ENCODE results near the gene PMEPA1. TPM values are rescaled to one million over a fixed set of nuclear protein-coding genes. Genes with fewer than 3 reads are reported as not detected.

Gene PMEPA1
- polyA plus RNA-seq, 2 of the 4 experiments (the other 2 are of a cell fraction): 131 to 147 TPM

DNA sequence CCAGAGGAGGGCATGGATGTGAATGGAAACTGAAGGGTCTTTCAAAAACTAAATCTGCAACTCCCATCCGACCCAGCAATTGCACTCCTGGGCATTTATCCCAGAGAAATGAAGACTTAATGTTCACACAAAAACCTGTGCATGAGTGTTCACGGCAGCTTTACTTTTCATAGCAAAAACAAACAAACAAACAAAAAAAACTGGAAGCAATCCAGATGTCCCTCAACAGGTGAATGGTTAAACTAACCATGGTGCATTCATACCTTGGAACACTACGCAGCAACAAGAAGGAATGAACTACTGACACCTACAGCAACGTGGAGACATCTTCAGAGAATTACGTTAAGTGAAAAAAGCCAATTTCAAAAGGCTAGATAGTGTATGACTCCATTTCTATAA is 32.2 kb downstream of the PMEPA1 start:
- ChIA-PET POLR2A (no interaction called here), CTCF (interaction anchor here (1.1 to 2.2 kb wide), 2 partner anchors 12 to 55 kb away, joined by 3 to 8 read pairs; no protein-coding TSS in a partner anchor)
- Histone ChIP-seq H3K27ac (no peak overlapping the region), H3K4me1 (peaks cover 98% of the 10 kb centered on the region), H3K9me3 (no peaks in the 10 kb centered on the region), H3K4me2 (0 out of 3 replicates have a peak overlapping the region, but pooled peaks have one; percentile 11), H3K4me3 (no peak overlapping the region)
- ATAC-seq: no peak
- no peak for TF ChIP-seq HDAC2 (IDR thresholded peaks at IDR 0.05)
- TF ChIP-seq, protein P1, sequence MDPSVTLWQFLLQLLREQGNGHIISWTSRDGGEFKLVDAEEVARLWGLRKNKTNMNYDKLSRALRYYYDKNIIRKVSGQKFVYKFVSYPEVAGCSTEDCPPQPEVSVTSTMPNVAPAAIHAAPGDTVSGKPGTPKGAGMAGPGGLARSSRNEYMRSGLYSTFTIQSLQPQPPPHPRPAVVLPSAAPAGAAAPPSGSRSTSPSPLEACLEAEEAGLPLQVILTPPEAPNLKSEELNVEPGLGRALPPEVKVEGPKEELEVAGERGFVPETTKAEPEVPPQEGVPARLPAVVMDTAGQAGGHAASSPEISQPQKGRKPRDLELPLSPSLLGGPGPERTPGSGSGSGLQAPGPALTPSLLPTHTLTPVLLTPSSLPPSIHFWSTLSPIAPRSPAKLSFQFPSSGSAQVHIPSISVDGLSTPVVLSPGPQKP (IDR thresholded peaks at IDR 0.05; ENCODE audit: low read depth, low read length): no peak
- TF ChIP-seq RFX5 (IDR thresholded peaks at IDR 0.05): no peak
- no peak for TF ChIP-seq RAD21 (conservative IDR thresholded peaks at IDR 0.05 in 1 of 2, IDR thresholded peaks at IDR 0.05 in 1 of 2)
- no peak for TF ChIP-seq TFCP2L1 (CRISPR knock-in tag; IDR thresholded peaks at IDR 0.05)
- no peak for TF ChIP-seq HMGXB4 (CRISPR knock-in tag; IDR thresholded peaks at IDR 0.05; ENCODE audit: borderline replicate concordance)
- TF ChIP-seq POLR2AphosphoS2 (conservative IDR thresholded peaks at IDR 0.05; ENCODE audit: low read length): no peak
- TF ChIP-seq HEYL (CRISPR knock-in tag; IDR thresholded peaks at IDR 0.05): no peak
- no peak for TF ChIP-seq SMC3 (IDR thresholded peaks at IDR 0.05)
- TF ChIP-seq USF2 (IDR thresholded peaks at IDR 0.05): no peak
- TF ChIP-seq KDM5A (IDR thresholded peaks at IDR 0.05): no peak
- no peak for TF ChIP-seq E2F6 (IDR thresholded peaks at IDR 0.05; ENCODE audit: borderline replicate concordance, low read depth)
- TF ChIP-seq EHMT2 (IDR thresholded peaks at IDR 0.05; ENCODE audit: low read depth): no peak
- FAIRE-seq: no peak
- 66% methylated on average over 5 of the region's 5 CpGs for WGBS (ENCODE audit: missing lambda C conversion rate)
- no peak for DNase-seq (ENCODE audit: low read depth in 1 of 2, low spot score in 1 of 2)

GRCh38 chr20:57676589-57677583 is 32.9 kb downstream of the PMEPA1 start:
- FAIRE-seq (peak; percentile 7), ATAC-seq (no peak), DNase-seq (ENCODE audit: low read depth in 1 of 2, low spot score in 1 of 2) (no peak)
- TF ChIP-seq NFE2L2 (conservative IDR thresholded peaks at IDR 0.05; ENCODE audit: low read length) (no peak), EHF (CRISPR knock-in tag; IDR thresholded peaks at IDR 0.05) (no peak), RFX5 (IDR thresholded peaks at IDR 0.05) (no peak), MYC (IDR thresholded peaks at IDR 0.05; ENCODE audit: borderline replicate concordance, low read length) (no peak), POLR2A (IDR thresholded peaks at IDR 0.05; ENCODE audit: low read length) (no peak), MAZ (IDR thresholded peaks at IDR 0.05; ENCODE audit: borderline replicate concordance, low read depth, low read length) (no peak), HES2 (IDR thresholded peaks at IDR 0.05) (no peak), JUNB (IDR thresholded peaks at IDR 0.05) (no peak), CBX2 (IDR thresholded peaks at IDR 0.05; ENCODE audit: borderline replicate concordance, low read depth) (no peak), RAD21 (conservative IDR thresholded peaks at IDR 0.05 in 1 of 2, IDR thresholded peaks at IDR 0.05 in 1 of 2) (no peak), FOSB (CRISPR knock-in tag; IDR thresholded peaks at IDR 0.05) (no peak), SREBF2 (IDR thresholded peaks at IDR 0.05) (no peak), KDM1A (IDR thresholded peaks at IDR 0.05; ENCODE audit: low read depth) (no peak), RNF2 (IDR thresholded peaks at IDR 0.05; ENCODE audit: borderline replicate concordance, low read depth) (no peak), PHF8 (IDR thresholded peaks at IDR 0.05; ENCODE audit: borderline replicate concordance, low read depth) (no peak), POLR2AphosphoS2 (conservative IDR thresholded peaks at IDR 0.05; ENCODE audit: low read length) (no peak), USF2 (IDR thresholded peaks at IDR 0.05) (no peak), CBX8 (IDR thresholded peaks at IDR 0.05) (no peak), CHD2 (IDR thresholded peaks at IDR 0.05; ENCODE audit: low read length, partially characterized antibody) (no peak), RARB (CRISPR knock-in tag; IDR thresholded peaks at IDR 0.05) (no peak)
- H3K4me2 ChIP-seq: 0 out of 3 replicates have a peak overlapping the region, but pooled peaks have one; percentile 11
- CTCF ChIA-PET: interaction anchor here (0.9 to 2.2 kb wide), 4 partner anchors 13 to 533 kb away, joined by 3 to 8 read pairs (median 4); no protein-coding TSS in a partner anchor
- H3K4me3 ChIP-seq: no peak overlapping the region
- 89% methylated on average over 24 of the region's 24 CpGs for WGBS (ENCODE audit: missing lambda C conversion rate)
- POLR2A ChIA-PET: no interaction called here
- H3K4me1 ChIP-seq: peaks cover 98% of the 10 kb centered on the region
- peak overlapping the region in 1 of 2 experiments; percentile 22; a peak in 2 of 6 replicates for H3K27ac ChIP-seq
- no peaks in the 10 kb centered on the region for H3K9me3 ChIP-seq

Measured in A549 (cell line).